ENCODE measurements around the gene TMEM169.

TMEM169 gene

GRCh38 chr2:216107320-216107719, 25.6 kb downstream of the TMEM169 start:
- peak overlapping the region; percentile 45; the same call in 1 of the 2 replicates for H3K9ac ChIP-seq (ENCODE audit: low read depth, low read length)
- peaks cover 20% of the 10 kb centered on the region for H3K36me3 ChIP-seq (ENCODE audit: insufficient read depth, low read length)
- peaks cover 13% of the 10 kb centered on the region for H3K4me1 ChIP-seq (ENCODE audit: insufficient read depth, low read length)
- no peaks in the 10 kb centered on the region for H3K9me3 ChIP-seq (ENCODE audit: control insufficient read depth, insufficient read depth, low read length)

DNA sequence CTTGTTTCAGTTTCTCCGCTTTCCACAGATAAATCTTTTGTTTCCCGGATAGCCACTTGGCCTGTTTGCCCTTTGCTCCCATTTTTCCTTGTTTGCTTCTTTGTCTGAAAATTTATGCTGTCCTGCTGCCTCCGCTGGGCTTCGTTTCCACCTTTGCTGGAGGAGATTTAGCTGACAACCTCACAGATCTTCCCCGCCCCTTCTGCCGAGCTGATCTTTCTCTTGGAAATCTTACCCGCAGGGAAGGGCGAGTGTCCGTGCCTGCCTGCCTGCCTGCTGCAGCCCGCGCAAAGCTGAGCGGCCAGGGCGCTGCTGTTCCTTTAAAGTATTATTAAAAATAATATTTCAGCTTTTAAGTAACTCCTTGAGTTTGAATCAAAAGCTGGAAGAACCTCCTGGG, 26.0 kb downstream of the TMEM169 start:
- Histone ChIP-seq H3K36me3 (ENCODE audit: insufficient read depth, low read length) (peaks cover 24% of the 10 kb centered on the region), H3K4me1 (ENCODE audit: insufficient read depth, low read length) (peaks cover 13% of the 10 kb centered on the region), H3K9me3 (ENCODE audit: control insufficient read depth, insufficient read depth, low read length) (no peaks in the 10 kb centered on the region), H3K9ac (ENCODE audit: low read depth, low read length) (peak overlapping the region; percentile 45)

DNA sequence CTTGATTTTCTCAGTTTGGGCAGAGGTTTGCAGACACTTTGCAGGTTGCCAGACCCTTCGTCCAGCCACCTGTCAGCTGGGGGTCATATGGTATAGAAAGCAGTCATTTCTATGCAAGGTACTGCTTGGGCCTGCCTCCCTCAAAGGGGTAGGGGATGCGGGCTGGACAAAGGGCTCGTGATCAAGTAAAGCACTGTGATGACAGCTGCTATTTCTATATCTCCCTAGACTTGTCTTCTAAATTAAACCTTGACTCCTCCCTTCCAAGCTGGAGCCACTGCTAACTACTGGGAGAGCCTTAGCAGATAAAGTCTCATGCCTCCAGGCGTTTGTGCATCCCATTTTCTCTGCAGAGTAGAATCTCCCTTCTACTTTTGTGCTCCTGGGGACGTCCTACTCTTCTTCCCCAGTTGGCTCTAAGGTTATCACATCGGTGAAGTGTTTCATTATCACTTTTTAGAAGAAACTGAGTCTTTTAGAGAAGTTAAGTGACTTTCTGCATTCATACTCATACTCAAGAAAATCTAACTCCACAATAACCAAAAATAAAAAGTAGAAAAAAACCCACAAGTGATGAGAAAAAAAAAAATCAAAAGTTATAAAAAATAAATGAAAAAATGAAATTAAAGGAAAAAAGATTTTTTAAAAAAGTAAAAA, 26.7 kb downstream of the TMEM169 start:
- H3K9me3 ChIP-seq (ENCODE audit: control insufficient read depth, insufficient read depth, low read length) = no peaks in the 10 kb centered on the region
- H3K9ac ChIP-seq (ENCODE audit: low read depth, low read length) = peak overlapping the region; percentile 45
- H3K4me1 ChIP-seq (ENCODE audit: insufficient read depth, low read length) = peaks cover 13% of the 10 kb centered on the region
- H3K36me3 ChIP-seq (ENCODE audit: insufficient read depth, low read length) = peaks cover 31% of the 10 kb centered on the region

- H3K9me3 ChIP-seq (ENCODE audit: control insufficient read depth, insufficient read depth, low read length) = no peaks in the 10 kb centered on the region
- peak within 1 kb of the TSS; percentile 81 for H3K9ac ChIP-seq (ENCODE audit: low read depth, low read length)
- H3K4me1 ChIP-seq (ENCODE audit: insufficient read depth, low read length) = peaks cover 15% of the 10 kb centered on the region
- peaks cover 39% of the 10 kb centered on the region for H3K36me3 ChIP-seq (ENCODE audit: insufficient read depth, low read length)
Measured at GRCh38 chr2:216108967-216109921, 27.5 kb downstream of the TMEM169 start, which contains the start of gene XRCC5. XRCC5 (plus strand) TSS chr2:216109348; CDS start chr2:216109437, 89 bp downstream.

GRCh38 chr2:216109962-216110614, 28.4 kb downstream of the TMEM169 start:
- Histone ChIP-seq H3K9me3 (ENCODE audit: control insufficient read depth, insufficient read depth, low read length) (no peaks in the 10 kb centered on the region), H3K36me3 (ENCODE audit: insufficient read depth, low read length) (peaks cover 39% of the 10 kb centered on the region), H3K4me1 (ENCODE audit: insufficient read depth, low read length) (peaks cover 17% of the 10 kb centered on the region), H3K9ac (ENCODE audit: low read depth, low read length) (peak overlapping the region; percentile 81)

GRCh38 chr2:216110620-216111019, 28.9 kb downstream of the TMEM169 start:
- Histone ChIP-seq H3K9ac (ENCODE audit: low read depth, low read length) (peak overlapping the region; percentile 81; the same call in 1 of the 2 replicates), H3K36me3 (ENCODE audit: insufficient read depth, low read length) (peaks cover 39% of the 10 kb centered on the region), H3K4me1 (ENCODE audit: insufficient read depth, low read length) (peaks cover 17% of the 10 kb centered on the region), H3K9me3 (ENCODE audit: control insufficient read depth, insufficient read depth, low read length) (no peaks in the 10 kb centered on the region)

DNA sequence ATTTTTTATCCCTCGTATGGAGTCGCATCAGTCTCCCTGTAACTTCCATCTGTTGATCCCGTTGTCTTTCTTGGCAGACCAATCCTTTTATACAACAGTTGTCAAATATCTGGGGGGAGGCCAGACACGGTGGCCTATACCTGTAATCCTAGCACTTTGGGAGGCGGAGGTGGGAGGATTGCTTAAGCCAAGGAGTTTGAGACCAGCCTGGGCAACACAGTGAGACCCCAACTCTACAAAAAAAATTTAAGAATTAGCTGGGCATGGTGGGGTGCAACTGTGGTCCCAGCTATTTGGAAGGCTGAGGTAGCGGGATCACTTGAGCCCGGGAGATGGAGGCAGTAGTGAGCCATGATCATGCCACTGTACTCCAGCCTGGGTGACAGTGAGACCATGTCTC, 29.4 kb downstream of the TMEM169 start:
- Histone ChIP-seq H3K4me1 (ENCODE audit: insufficient read depth, low read length) (peaks cover 17% of the 10 kb centered on the region), H3K36me3 (ENCODE audit: insufficient read depth, low read length) (peaks cover 39% of the 10 kb centered on the region), H3K9ac (ENCODE audit: low read depth, low read length) (no peak overlapping the region)

GRCh38 chr2:216112926-216113325, 31.2 kb downstream of the TMEM169 start:
- Histone ChIP-seq H3K36me3 (ENCODE audit: insufficient read depth, low read length) (peaks cover 53% of the 10 kb centered on the region), H3K9me3 (ENCODE audit: control insufficient read depth, insufficient read depth, low read length) (no peaks in the 10 kb centered on the region), H3K4me1 (ENCODE audit: insufficient read depth, low read length) (peaks cover 12% of the 10 kb centered on the region), H3K9ac (ENCODE audit: low read depth, low read length) (no peak overlapping the region)

More for the DNA sequence above, 29.4 kb downstream of the TMEM169 start:
- H3K9me3 ChIP-seq (ENCODE audit: control insufficient read depth, insufficient read depth, low read length) = no peaks in the 10 kb centered on the region

GRCh38 chr2:216113572-216113971, 31.9 kb downstream of the TMEM169 start:
- H3K9me3 ChIP-seq (ENCODE audit: control insufficient read depth, insufficient read depth, low read length) = no peaks in the 10 kb centered on the region
- H3K9ac ChIP-seq (ENCODE audit: low read depth, low read length) = no peak overlapping the region
- peaks cover 9% of the 10 kb centered on the region for H3K4me1 ChIP-seq (ENCODE audit: insufficient read depth, low read length)
- peaks cover 60% of the 10 kb centered on the region for H3K36me3 ChIP-seq (ENCODE audit: insufficient read depth, low read length)

DNA sequence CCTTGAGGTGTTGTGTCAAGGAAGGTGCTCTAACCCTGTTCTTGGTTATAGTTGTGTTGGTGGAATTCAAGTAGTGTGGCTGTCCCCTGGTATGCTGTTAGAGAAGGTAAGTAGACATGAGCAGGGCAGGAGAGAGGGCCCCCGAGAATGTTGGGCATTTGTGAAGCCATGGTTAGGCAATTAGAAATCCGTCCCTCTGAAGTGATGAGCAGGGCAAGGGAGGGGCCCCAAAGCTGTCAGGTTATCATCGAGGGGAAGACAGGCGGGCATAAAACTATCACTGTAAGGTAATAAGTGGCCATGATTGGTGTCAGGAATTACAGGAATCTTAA, 32.6 kb downstream of the TMEM169 start:
- peaks cover 66% of the 10 kb centered on the region for H3K36me3 ChIP-seq (ENCODE audit: insufficient read depth, low read length)
- no peaks in the 10 kb centered on the region for H3K9me3 ChIP-seq (ENCODE audit: control insufficient read depth, insufficient read depth, low read length)
- H3K9ac ChIP-seq (ENCODE audit: low read depth, low read length) = no peak overlapping the region
- peaks cover 9% of the 10 kb centered on the region; the same call in 1 of the 2 replicates for H3K4me1 ChIP-seq (ENCODE audit: insufficient read depth, low read length)

GRCh38 chr2:216114714-216115531, 33.2 kb downstream of the TMEM169 start:
- peak overlapping the region; percentile 89 for H3K9ac ChIP-seq (ENCODE audit: low read depth, low read length)
- peaks cover 9% of the 10 kb centered on the region; the same call in 1 of the 2 replicates for H3K4me1 ChIP-seq (ENCODE audit: insufficient read depth, low read length)
- no peaks in the 10 kb centered on the region for H3K9me3 ChIP-seq (ENCODE audit: control insufficient read depth, insufficient read depth, low read length)
- H3K36me3 ChIP-seq (ENCODE audit: insufficient read depth, low read length) = peaks cover 69% of the 10 kb centered on the region

DNA sequence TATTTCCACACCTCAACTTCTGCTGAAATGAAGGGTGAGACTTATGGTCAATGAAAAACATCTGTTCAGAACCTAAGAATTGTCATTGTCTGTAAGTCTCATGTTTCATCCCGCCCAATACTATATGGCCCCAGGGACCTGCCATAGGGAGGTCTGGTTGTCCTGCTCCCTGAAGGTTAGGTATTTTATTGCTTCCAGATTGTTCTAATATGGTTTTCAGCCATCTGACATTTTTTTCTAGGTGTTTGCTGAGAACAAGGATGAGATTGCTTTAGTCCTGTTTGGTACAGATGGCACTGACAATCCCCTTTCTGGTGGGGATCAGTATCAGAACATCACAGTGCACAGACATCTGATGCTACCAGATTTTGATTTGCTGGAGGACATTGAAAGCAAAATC, 34.7 kb downstream of the TMEM169 start:
- H3K9me3 ChIP-seq (ENCODE audit: control insufficient read depth, insufficient read depth, low read length) = no peaks in the 10 kb centered on the region
- H3K36me3 ChIP-seq (ENCODE audit: insufficient read depth, low read length) = peaks cover 69% of the 10 kb centered on the region
- H3K9ac ChIP-seq (ENCODE audit: low read depth, low read length) = no peak overlapping the region
- 0 out of 2 replicates have a peak, but pooled peaks cover 4% of the 10 kb centered on the region for H3K4me1 ChIP-seq (ENCODE audit: insufficient read depth, low read length)

DNA sequence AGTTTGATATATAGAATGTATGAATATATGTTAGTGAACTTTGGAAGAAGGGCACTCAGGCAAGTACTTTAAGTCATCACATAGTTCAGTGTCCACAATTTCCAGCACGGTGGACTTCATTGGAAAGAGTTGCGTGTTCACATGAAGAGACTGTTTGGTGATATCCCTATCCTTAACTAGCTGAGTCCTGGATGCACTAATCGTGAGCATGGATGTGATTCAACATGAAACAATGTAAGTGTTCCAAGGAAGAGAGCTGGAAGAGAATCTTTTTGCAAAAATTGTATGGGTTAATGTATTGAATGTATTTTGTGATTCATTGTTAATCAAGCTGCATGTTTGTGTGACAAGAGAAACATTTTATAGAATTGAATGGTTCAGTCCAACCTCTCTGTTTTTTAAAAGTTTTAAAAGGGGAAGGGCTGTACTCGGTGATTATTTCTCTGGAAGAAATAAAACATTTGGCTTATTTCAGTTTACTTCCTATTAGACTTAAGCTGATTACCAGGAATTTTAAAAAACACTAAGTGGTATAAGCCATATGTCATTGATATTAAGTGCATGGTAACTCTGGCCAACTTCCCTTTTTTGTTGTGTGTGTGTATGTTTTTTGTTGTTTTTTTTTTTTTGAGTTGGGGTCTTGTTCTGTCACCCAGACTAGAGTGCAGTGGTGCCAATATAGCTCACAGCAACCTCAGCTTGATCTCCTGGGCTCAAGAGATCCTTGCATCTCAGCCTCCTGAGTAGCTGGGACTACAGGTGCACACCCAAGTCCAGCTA, 36.0 kb downstream of the TMEM169 start:
- Histone ChIP-seq H3K36me3 (ENCODE audit: insufficient read depth, low read length) (peaks cover 63% of the 10 kb centered on the region), H3K4me1 (ENCODE audit: insufficient read depth, low read length) (0 out of 2 replicates have a peak, but pooled peaks cover 4% of the 10 kb centered on the region), H3K9ac (ENCODE audit: low read depth, low read length) (no peak overlapping the region), H3K9me3 (ENCODE audit: control insufficient read depth, insufficient read depth, low read length) (no peaks in the 10 kb centered on the region)
